ENCODE results near the gene ANO3. TPM values are rescaled to one million over a fixed set of nuclear protein-coding genes. Genes with fewer than 3 reads are reported as not detected.

ANO3 gene
- total and polyA plus RNA-seq, 2 donors (not counting 1 experiment from before 2014, with no cell fraction given), result not detected

- H3K27ac Mint-ChIP-seq, result no peak overlapping the region
- H3K9me3 ChIP-seq (ENCODE audit: control extremely low read depth in 1 of 3, control insufficient read depth in 2 of 3, insufficient read depth in 1 of 3, low read length in 2 of 3), result no peaks in the 10 kb centered on the region
- H3K36me3 ChIP-seq (replicated peaks in 1 of 2; ENCODE audit: control extremely low read depth in 1 of 2, control insufficient read depth in 1 of 2, extremely low read depth in 1 of 2, insufficient read depth in 2 of 2, low read length in 1 of 2), result no peaks in the 10 kb centered on the region
- no peaks in the 10 kb centered on the region for H4K20me1 ChIP-seq (ENCODE audit: control insufficient read depth, insufficient read depth, low read length, poor library complexity, severe bottlenecking)
- TF ChIP-seq EZH2 (IDR thresholded peaks at IDR 0.05; ENCODE audit: borderline replicate concordance, insufficient read depth, low read depth, low read length, poor library complexity, severe bottlenecking) (no peak), CTCF (IDR thresholded peaks at IDR 0.05) (no peak)
- CTCF ChIA-PET, result no interaction called here
- no peaks in the 10 kb centered on the region for H3K27me3 ChIP-seq (replicated peaks in 1 of 4; ENCODE audit: control extremely low read depth in 1 of 4, control insufficient read depth in 3 of 4, insufficient read depth in 4 of 4, low read length in 3 of 4)
- H2AFZ ChIP-seq (ENCODE audit: insufficient read depth, low read depth, low read length, poor library complexity, severe bottlenecking), result no peak overlapping the region
- intact Hi-C loops (cut with micrococcal nuclease), result no loop called here
- H3K9ac ChIP-seq (ENCODE audit: low read length), result no peak overlapping the region
- H3K27ac ChIP-seq (ENCODE audit: low read length in 2 of 2), result no peak overlapping the region
- no peak overlapping the region for H3K4me3 ChIP-seq (ENCODE audit: control extremely low read depth in 1 of 5, extremely low read depth in 1 of 5, insufficient read depth in 1 of 5, low read depth in 2 of 5, low read length in 4 of 5)
- H3K4me1 ChIP-seq (ENCODE audit: control insufficient read depth in 2 of 2, insufficient read depth in 2 of 2, low read length in 2 of 2), result no peaks in the 10 kb centered on the region
- H3K9me3 Mint-ChIP-seq (ENCODE audit: insufficient read depth), result no peaks in the 10 kb centered on the region
- H3K79me2 ChIP-seq (ENCODE audit: control insufficient read depth, insufficient read depth, low read length), result no peaks in the 10 kb centered on the region
- DNase-seq (no peak), ATAC-seq (ENCODE audit: low read depth) (no peak)
- no peaks in the 10 kb centered on the region for H3K4me1 Mint-ChIP-seq
- POLR2A ChIA-PET, result no interaction called here
- H3K4me2 ChIP-seq (replicated peaks; ENCODE audit: low read depth, low read length, poor library complexity, severe bottlenecking), result no peak overlapping the region
- H3K4me3 Mint-ChIP-seq, result no peak overlapping the region
- no peaks in the 10 kb centered on the region for H3K27me3 Mint-ChIP-seq
Measured at GRCh38 chr11:26465274-26465673, 133.3 kb downstream of the ANO3 start.

GRCh38 chr11:26467506-26467905, 135.6 kb downstream of the ANO3 start:
- DNase-seq, result no peak
- no peaks in the 10 kb centered on the region for H3K27me3 Mint-ChIP-seq
- H4K20me1 ChIP-seq (ENCODE audit: control insufficient read depth, insufficient read depth, low read length, poor library complexity, severe bottlenecking), result no peaks in the 10 kb centered on the region
- no peaks in the 10 kb centered on the region for H3K79me2 ChIP-seq (ENCODE audit: control insufficient read depth, insufficient read depth, low read length)
- no peaks in the 10 kb centered on the region for H3K36me3 ChIP-seq (replicated peaks in 1 of 2; ENCODE audit: control extremely low read depth in 1 of 2, control insufficient read depth in 1 of 2, extremely low read depth in 1 of 2, insufficient read depth in 2 of 2, low read length in 1 of 2)
- no peak overlapping the region for H3K9ac ChIP-seq (ENCODE audit: low read length)
- H3K4me1 ChIP-seq (ENCODE audit: control insufficient read depth in 2 of 2, insufficient read depth in 2 of 2, low read length in 2 of 2), result no peaks in the 10 kb centered on the region
- H3K27ac Mint-ChIP-seq, result no peak overlapping the region
- intact Hi-C loops (cut with micrococcal nuclease), result no loop called here
- CTCF ChIA-PET, result no interaction called here
- no peak overlapping the region for H2AFZ ChIP-seq (ENCODE audit: insufficient read depth, low read depth, low read length, poor library complexity, severe bottlenecking)
- H3K9me3 Mint-ChIP-seq (ENCODE audit: insufficient read depth), result no peaks in the 10 kb centered on the region
- H3K27ac ChIP-seq (ENCODE audit: low read length in 2 of 2), result no peak overlapping the region
- H3K27me3 ChIP-seq (replicated peaks in 1 of 4; ENCODE audit: control extremely low read depth in 1 of 4, control insufficient read depth in 3 of 4, insufficient read depth in 4 of 4, low read length in 3 of 4), result no peaks in the 10 kb centered on the region
- no peak overlapping the region for H3K4me3 ChIP-seq (ENCODE audit: control extremely low read depth in 1 of 5, extremely low read depth in 1 of 5, insufficient read depth in 1 of 5, low read depth in 2 of 5, low read length in 4 of 5)
- H3K4me3 Mint-ChIP-seq, result no peak overlapping the region
- POLR2A ChIA-PET, result no interaction called here
- no CpG with 5 or more reads among the region's 1 CpG for WGBS (ENCODE audit: insufficient coverage)
- ATAC-seq (ENCODE audit: low read depth), result no peak
- H3K4me1 Mint-ChIP-seq, result no peaks in the 10 kb centered on the region
- no peak overlapping the region for H3K4me2 ChIP-seq (replicated peaks; ENCODE audit: low read depth, low read length, poor library complexity, severe bottlenecking)
- TF ChIP-seq EZH2 (IDR thresholded peaks at IDR 0.05; ENCODE audit: borderline replicate concordance, insufficient read depth, low read depth, low read length, poor library complexity, severe bottlenecking) (no peak), CTCF (IDR thresholded peaks at IDR 0.05) (no peak)
- no peaks in the 10 kb centered on the region for H3K9me3 ChIP-seq (ENCODE audit: control extremely low read depth in 1 of 3, control insufficient read depth in 2 of 3, insufficient read depth in 1 of 3, low read length in 2 of 3)
